Left forelimb (tissue), 1 donor: ENCODE measurements around the gene TSSK2.
"Not testable (repeated sequence)": the region's sequence is repeated elsewhere in the genome, so short reads cannot be mapped to it uniquely, and the experiment has no call there.

Experiments used
- DNase-seq: peaks from one replicate; pipeline ENCODE4 v3.0.0-alpha.2; 2018; ENCODE audit warnings: low spot score

TSSK2 gene

DNA sequence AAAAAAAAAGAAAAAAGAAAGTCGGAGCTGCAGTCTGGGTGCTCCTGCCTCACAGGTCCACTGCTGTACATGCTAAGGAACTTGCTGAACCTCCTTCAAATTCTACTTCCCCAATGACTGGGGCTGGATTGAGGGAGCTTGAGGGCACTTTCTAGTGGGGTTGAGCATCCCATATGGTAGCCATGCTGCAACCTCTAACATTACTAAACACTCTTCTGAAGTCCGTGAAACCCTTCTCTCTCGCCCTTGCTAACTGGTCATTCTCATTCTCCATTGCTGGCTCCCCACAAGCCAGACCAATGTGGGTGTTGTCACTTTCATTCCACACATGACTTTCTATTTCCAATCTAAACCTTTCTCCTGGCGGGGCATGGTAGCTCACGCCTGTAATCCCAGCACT lies 12.1 kb downstream of the TSSK2 start:
- DNase-seq = no peak

- no peak for DNase-seq
These were observed 12.9 kb downstream of the TSSK2 start for GRCh38 chr22:19143967-19144400.

- DNase-seq = no peak
These were observed 15.3 kb downstream of the TSSK2 start for GRCh38 chr22:19146215-19146968.

DNA sequence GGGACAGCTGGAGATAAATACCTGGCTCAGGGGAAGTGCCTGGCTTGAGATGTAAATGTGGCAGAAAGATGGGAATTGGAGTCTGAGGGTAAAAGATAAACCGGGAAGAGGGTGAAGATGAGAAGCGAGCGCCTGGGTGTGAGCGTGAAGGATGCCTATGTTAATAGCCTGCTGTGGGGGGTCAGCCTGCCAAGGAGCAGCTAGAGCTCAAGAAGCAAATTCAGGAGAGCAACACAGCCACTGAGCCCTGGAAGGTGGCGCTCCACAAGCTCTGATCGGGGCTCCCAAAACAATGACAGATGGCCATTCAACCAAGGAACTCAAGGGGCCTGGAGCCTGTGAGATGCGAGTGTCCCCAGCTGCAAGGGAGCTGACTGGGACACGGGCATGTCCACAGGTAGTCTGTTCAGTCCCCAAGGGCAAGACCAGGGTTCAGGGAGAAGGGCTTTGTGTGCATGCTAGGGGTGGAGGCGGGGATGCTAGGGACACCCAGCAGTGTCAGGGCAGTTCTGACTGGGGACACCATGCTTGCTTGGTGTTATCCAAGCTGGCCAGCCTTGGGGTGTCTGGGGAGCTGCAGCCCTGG lies 16.2 kb downstream of the TSSK2 start:
- DNase-seq = no peak

DNA sequence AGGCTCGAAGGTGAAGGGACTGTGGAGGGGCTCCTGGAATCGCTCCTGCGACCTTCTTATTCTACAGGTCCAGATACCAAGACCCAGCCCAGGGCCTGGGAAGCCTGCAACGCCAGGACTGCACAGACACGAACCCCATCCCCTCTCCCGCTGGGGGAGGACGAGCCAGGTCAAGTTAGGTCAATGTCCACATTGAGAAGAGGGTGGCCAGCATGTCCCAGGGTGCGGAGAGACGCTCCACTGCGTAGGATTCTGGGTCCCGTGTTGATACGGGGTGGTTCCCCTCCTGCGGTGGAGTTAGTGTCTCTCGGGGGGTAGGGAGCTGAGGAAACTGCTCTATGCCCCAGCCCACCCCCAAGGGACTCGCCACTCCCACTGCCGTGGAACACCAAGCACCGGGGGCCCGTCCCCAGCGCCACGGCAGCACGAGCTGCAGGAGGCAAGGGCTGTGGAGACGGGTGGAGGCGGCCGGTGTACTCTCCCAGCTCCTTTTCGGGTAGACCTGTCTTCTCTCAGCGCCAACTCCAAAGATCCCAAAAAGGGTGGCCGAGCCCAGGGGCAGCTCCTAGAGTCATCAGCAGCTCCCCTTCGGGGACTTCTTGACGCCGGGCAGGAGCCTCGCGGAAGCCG lies 17.4 kb downstream of the TSSK2 start:
- no peak for DNase-seq

DNA sequence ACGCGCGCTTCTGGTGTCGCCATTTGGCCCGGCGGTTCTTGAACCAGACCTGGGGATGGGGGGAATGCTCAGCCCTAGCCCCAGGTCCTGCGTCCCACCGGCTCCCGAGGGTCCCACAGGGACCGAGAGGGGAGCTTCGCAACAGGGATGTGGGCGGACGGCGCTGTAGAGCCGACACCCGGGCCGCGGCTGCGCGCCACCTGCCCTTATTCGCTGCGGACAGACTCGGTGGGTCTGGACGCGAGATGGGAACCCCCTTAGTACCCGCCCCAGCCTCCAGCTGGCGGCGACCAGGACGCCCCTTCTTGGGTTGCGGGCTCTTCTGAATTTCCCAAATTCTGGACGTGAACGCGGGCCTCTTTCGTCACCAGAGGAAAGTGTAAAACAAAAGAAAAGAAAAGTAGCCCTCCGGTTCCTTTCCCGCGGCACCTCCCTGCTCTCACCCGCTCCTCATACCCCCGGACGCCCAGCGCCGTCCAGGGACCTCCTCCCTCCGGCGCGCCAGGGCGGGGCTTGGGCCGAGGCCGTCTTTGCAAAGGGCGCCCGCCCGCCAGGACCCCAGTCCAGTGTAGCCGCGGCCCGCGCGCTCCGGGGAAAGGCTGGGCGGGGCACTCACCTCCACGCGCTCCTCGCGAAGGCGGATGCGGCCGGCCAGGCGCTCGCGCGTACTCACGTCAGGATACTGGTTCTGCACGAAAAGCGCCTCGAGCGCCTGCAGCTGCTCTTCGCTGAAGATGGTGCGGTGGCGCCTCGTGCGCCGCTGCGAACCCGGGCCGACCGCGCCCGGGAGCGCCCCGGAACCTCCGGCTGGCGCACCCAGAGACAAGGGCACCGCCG lies 18.2 kb downstream of the TSSK2 start:
- DNase-seq = no peak

- DNase-seq = no peak
These were observed 18.9 kb downstream of the TSSK2 start, which contains the start of gene GSC2 for GRCh38 chr22:19149991-19150390. TSS of gene GSC2 (minus strand) at chr22:19150292. CDS start at chr22:19150283, 9 bp downstream.

DNA sequence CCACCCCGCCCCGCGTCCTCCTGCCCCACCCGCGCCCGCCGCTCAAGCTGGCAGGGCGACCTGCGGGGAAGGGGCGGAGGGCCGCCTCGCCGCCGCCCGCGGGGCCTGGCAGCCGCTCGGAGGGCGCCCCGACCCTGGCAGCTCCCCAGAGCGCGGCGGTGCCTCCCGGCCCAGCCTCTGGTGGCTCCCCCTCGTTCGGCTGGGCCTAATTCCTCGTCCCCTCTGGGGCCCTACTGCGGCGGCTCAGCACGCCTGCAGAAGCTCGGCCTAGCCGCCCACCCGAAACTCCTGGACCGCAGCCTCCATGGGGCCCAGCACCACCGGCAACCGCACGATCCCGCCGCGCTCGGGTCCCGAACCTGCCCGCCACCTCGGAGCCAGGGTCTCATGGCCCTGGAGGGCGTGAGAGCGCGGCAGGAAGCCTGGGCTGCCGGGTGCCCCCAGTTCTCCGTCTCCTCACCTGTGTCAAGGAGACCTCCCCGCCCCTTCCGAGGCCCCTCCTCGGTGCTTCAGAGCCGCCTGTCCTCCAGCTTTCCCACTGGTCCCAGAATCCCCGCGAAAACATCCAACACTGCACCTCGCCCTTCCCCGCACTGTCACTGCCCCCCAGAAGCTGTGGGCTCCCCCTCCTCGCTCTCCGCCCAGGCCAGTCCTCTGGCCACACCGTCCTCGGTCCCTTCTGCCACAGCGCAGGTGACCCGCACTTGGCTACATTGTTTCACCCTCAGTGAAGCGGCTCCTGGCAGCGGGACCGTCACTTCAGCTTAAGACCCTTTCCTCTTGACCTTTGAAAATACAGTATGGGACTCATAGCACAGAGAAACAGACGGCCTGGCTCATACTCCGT lies 19.6 kb downstream of the TSSK2 start:
- DNase-seq = no peak

- no peak for DNase-seq
These were observed 20.5 kb downstream of the TSSK2 start for GRCh38 chr22:19151329-19152191.

GRCh38 chr22:19152942-19153883 lies 22.1 kb downstream of the TSSK2 start:
- DNase-seq = no peak

DNA sequence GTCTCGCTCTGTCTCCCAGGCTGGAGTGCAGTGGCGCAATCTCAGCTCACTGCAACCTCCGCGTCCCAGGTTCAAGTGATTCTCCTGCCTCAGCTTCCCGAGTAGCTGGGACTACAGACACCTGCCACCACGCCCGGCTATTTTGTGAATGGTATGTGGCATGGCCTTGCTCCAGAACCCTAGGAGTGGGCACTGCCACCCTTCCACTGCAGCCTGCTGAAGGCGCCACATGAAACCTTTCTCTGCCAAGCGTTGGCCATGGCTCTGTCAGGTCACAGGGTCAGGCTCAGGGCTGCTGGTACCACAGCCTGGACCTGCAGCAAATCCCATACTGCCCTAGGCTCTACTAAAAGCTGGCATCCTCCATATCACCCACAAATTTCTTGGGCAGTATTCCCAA lies 25.0 kb downstream of the TSSK2 start:
- not testable (repeated sequence) for DNase-seq

DNA sequence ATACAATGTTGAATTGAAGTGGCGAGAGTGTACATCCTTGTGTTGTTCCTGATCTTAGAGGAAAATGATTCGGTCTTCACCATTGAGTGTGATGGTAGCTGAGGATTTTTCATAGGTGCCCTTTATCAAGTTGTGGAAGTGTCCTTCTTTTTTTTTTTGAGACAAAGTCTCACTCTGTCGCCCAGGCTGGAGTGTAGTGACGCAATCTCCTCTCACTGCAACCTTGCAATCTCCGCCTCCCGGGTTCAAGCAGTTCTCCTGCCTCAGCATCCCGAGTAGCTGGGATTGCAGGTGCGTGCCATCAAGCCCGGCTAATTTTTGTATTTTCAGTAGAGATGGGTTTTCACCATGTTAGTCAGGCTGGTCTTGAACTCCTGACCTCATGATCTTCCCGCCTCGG lies 27.5 kb downstream of the TSSK2 start:
- not testable (repeated sequence) for DNase-seq

GRCh38 chr22:19164425-19164824 lies 33.3 kb downstream of the TSSK2 start:
- no peak for DNase-seq

DNA sequence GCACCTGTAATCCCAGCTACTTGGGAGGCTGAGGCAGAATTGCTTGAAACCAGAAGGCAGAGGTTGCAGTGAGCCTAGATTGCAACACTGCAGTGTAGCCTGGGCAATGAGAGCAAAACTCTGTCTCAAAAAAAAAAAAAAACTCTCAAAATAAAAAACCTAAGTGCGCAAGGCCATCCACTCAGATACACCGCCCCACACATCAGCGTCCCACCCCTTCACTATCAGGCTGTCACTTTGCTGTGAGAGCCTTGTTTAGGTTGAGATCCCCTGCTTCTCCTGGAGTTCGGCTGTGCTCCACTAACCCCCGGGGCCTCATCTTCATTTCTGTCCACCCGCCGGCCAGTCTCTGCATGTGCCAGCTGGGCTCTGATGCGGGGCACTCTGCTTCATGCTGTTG lies 35.3 kb downstream of the TSSK2 start:
- DNase-seq = no peak

DNA sequence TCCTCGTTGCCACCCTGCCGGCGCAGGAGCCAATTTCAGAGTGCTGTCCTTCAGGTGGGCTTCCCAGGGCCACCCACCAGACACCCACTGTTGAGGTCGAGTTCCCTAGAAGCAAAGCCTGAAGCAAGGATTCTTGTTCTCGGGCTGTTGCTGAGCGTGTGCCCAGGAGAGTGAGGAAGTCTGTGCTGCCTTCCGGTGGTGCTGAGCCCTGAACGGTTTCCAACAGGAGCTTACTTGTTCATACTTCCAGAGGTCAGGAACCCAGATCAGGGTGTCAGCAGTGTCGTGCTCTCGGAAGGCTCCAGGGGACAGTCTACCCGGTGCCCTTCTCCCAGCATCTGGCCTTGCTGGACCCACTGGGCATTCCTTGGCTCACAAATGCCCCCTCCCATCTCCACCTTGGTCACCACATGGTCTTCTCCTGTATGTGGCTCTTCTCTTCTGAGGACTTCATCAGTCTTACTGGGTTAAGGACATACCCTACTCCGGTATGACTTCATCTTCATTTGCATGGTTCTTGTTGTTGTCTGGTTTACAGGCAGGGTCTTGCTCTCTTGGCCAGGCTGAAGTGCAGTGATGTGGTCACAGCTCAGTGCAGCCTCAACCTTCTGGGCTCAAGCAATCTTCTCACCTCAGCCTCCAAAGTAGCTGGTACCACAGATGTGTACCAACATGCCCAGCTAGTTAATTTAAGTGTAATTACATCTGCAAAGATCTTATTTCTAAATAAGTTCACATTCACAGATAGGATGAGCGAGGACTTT lies 36.2 kb downstream of the TSSK2 start:
- no peak for DNase-seq

- no peak for DNase-seq
These were observed 37.2 kb downstream of the TSSK2 start for GRCh38 chr22:19168088-19168890.
